ENCODE measurements around the gene UROC1.

GRCh38 chr3:126516152-126516935, 1.2 kb downstream of the UROC1 start:
- no peak for TF ChIP-seq POLR2A (IDR thresholded peaks at IDR 0.05; ENCODE audit: low read depth, low read length)
- TF ChIP-seq POLR2AphosphoS5 (IDR thresholded peaks at IDR 0.05; ENCODE audit: low read depth, low read length), result no peak
- no peak for TF ChIP-seq TAF1 (IDR thresholded peaks at IDR 0.05; ENCODE audit: low read depth, low read length)
- no peak for TF ChIP-seq SPI1 (IDR thresholded peaks at IDR 0.05; ENCODE audit: low read depth, low read length)

Data from GM12891 (cell line).